ENCODE measurements around the gene ALLC. TPM values are rescaled to one million over a fixed set of nuclear protein-coding genes. Genes with fewer than 3 reads are reported as not detected.

ALLC gene
- total RNA-seq, 4 donors from 2014 or later: not detected

- TF ChIP-seq POLR2AphosphoS5 (IDR thresholded peaks at IDR 0.05) (no peak), EP300 (IDR thresholded peaks at IDR 0.05) (no peak), POLR2A (IDR thresholded peaks at IDR 0.05; ENCODE audit: low read depth) (no peak)
- TF ChIP-seq, protein P1, sequence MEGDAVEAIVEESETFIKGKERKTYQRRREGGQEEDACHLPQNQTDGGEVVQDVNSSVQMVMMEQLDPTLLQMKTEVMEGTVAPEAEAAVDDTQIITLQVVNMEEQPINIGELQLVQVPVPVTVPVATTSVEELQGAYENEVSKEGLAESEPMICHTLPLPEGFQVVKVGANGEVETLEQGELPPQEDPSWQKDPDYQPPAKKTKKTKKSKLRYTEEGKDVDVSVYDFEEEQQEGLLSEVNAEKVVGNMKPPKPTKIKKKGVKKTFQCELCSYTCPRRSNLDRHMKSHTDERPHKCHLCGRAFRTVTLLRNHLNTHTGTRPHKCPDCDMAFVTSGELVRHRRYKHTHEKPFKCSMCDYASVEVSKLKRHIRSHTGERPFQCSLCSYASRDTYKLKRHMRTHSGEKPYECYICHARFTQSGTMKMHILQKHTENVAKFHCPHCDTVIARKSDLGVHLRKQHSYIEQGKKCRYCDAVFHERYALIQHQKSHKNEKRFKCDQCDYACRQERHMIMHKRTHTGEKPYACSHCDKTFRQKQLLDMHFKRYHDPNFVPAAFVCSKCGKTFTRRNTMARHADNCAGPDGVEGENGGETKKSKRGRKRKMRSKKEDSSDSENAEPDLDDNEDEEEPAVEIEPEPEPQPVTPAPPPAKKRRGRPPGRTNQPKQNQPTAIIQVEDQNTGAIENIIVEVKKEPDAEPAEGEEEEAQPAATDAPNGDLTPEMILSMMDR (IDR thresholded peaks at IDR 0.05): no peak
- peaks cover 0 to 23% (median 19%) of the 10 kb centered on the region in 4 donors for H3K4me1 ChIP-seq
- intact Hi-C loops (cut with DNase I): no loop called here
- H3K27ac ChIP-seq (replicated peaks in 1 of 4): no peak overlapping the region
- H3K4me3 ChIP-seq: no peak overlapping the region
- WGBS: 91% methylated on average over 17 of the region's 26 CpGs
- no peaks in the 10 kb centered on the region for H3K27me3 ChIP-seq
- no peaks in the 10 kb centered on the region for H3K36me3 ChIP-seq
- H3K9me3 ChIP-seq: no peaks in the 10 kb centered on the region
- no peak for DNase-seq (ENCODE audit: extremely low spot score)
These were observed 25.9 kb upstream of the ALLC start for GRCh38 chr2:3631851-3632659.

GRCh38 chr2:3633089-3633981, 24.7 kb upstream of the ALLC start:
- Histone ChIP-seq H3K36me3 (no peaks in the 10 kb centered on the region), H3K4me3 (no peak overlapping the region), H3K9me3 (no peaks in the 10 kb centered on the region), H3K27ac (replicated peaks in 1 of 4) (no peak overlapping the region), H3K27me3 (no peaks in the 10 kb centered on the region), H3K4me1 (peaks cover 0 to 20% (median 17%) of the 10 kb centered on the region in 4 donors)
- intact Hi-C loops (cut with DNase I): no loop called here
- no peak for DNase-seq (ENCODE audit: extremely low spot score)
- no peak for TF ChIP-seq EP300 (IDR thresholded peaks at IDR 0.05)
- no peak for TF ChIP-seq POLR2AphosphoS5 (IDR thresholded peaks at IDR 0.05)
- TF ChIP-seq, protein P1 (IDR thresholded peaks at IDR 0.05): no peak
- TF ChIP-seq POLR2A (IDR thresholded peaks at IDR 0.05; ENCODE audit: low read depth): no peak
- WGBS: 82% methylated on average over 28 of the region's 33 CpGs

- 84% methylated on average over 11 of the region's 11 CpGs for WGBS
- intact Hi-C loops (cut with DNase I): no loop called here
- Histone ChIP-seq H3K36me3 (no peaks in the 10 kb centered on the region), H3K4me3 (no peak overlapping the region), H3K4me1 (peaks cover 0 to 18% (median 10%) of the 10 kb centered on the region in 4 donors), H3K27me3 (no peaks in the 10 kb centered on the region), H3K9me3 (no peaks in the 10 kb centered on the region), H3K27ac (replicated peaks in 1 of 4) (no peak overlapping the region)
- DNase-seq (ENCODE audit: extremely low spot score): no peak
- TF ChIP-seq, protein P1 (IDR thresholded peaks at IDR 0.05): no peak
- TF ChIP-seq EP300 (IDR thresholded peaks at IDR 0.05): no peak
- no peak for TF ChIP-seq POLR2A (IDR thresholded peaks at IDR 0.05; ENCODE audit: low read depth)
- TF ChIP-seq POLR2AphosphoS5 (IDR thresholded peaks at IDR 0.05): no peak
These were observed 23.9 kb upstream of the ALLC start for GRCh38 chr2:3633982-3634595.

- WGBS: 85% methylated on average over 12 of the region's 12 CpGs
- intact Hi-C loops (cut with DNase I): no loop called here
- no peak overlapping the region for H3K27ac ChIP-seq (replicated peaks in 1 of 4)
These were observed 23.3 kb upstream of the ALLC start for GRCh38 chr2:3634596-3635121.

More at GRCh38 chr2:3634596-3635121, 23.3 kb upstream of the ALLC start:
- Histone ChIP-seq H3K9me3 (no peaks in the 10 kb centered on the region), H3K27me3 (no peaks in the 10 kb centered on the region), H3K36me3 (no peaks in the 10 kb centered on the region), H3K4me1 (peaks cover 0 to 14% (median 4%) of the 10 kb centered on the region in 4 donors), H3K4me3 (no peak overlapping the region)
- no peak for DNase-seq (ENCODE audit: extremely low spot score)
- TF ChIP-seq, protein P1 (IDR thresholded peaks at IDR 0.05): no peak
- no peak for TF ChIP-seq POLR2A (IDR thresholded peaks at IDR 0.05; ENCODE audit: low read depth)
- no peak for TF ChIP-seq POLR2AphosphoS5 (IDR thresholded peaks at IDR 0.05)
- no peak for TF ChIP-seq EP300 (IDR thresholded peaks at IDR 0.05)
